ENCODE measurements around the gene DENND1A.

DENND1A gene

GRCh38 chr9:123964761-123965160, 34.8 kb upstream of the DENND1A start:
- 89 to 90% methylated on average over 12 of the region's 12 CpGs for WGBS, 2 experiments (ENCODE audit: insufficient coverage in 2 of 2)
- no peaks in the 10 kb centered on the region for H3K9me3 ChIP-seq (ENCODE audit: control insufficient read depth, low read length)
- no peak overlapping the region for H3K27ac ChIP-seq (ENCODE audit: low read depth, low read length, severe bottlenecking)

GRCh38 chr9:123960965-123961364, 31.0 kb upstream of the DENND1A start:
- 72 to 85% methylated on average over 4 to 6 of the region's 6 CpGs for WGBS, 2 experiments (ENCODE audit: insufficient coverage in 2 of 2)
- H3K27ac ChIP-seq (ENCODE audit: low read depth, low read length, severe bottlenecking), result no peak overlapping the region
- no peaks in the 10 kb centered on the region for H3K9me3 ChIP-seq (ENCODE audit: control insufficient read depth, low read length)

More at GRCh38 chr9:123964761-123965160, 34.8 kb upstream of the DENND1A start:
- H3K4me1 ChIP-seq (ENCODE audit: control insufficient read depth, insufficient read depth, low read length, poor library complexity, severe bottlenecking), result no peaks in the 10 kb centered on the region
- no peak overlapping the region for H3K4me3 ChIP-seq (ENCODE audit: extremely low read depth, insufficient read depth, low read length, poor library complexity, severe bottlenecking)
- no peaks in the 10 kb centered on the region for H3K36me3 ChIP-seq (ENCODE audit: control insufficient read depth, insufficient read depth, low read length)

GRCh38 chr9:123960366-123960765, 30.4 kb upstream of the DENND1A start:
- Histone ChIP-seq H3K9me3 (ENCODE audit: control insufficient read depth, low read length) (no peaks in the 10 kb centered on the region), H3K4me3 (ENCODE audit: extremely low read depth, insufficient read depth, low read length, poor library complexity, severe bottlenecking) (no peak overlapping the region), H3K27ac (ENCODE audit: low read depth, low read length, severe bottlenecking) (no peak overlapping the region), H3K4me1 (ENCODE audit: control insufficient read depth, insufficient read depth, low read length, poor library complexity, severe bottlenecking) (no peaks in the 10 kb centered on the region), H3K36me3 (ENCODE audit: control insufficient read depth, insufficient read depth, low read length) (no peaks in the 10 kb centered on the region)
- 100% methylated on average over 1 of the region's 5 CpGs; no CpG with 5 or more reads in 1 of the 2 experiments for WGBS, 2 experiments (ENCODE audit: insufficient coverage in 2 of 2)

More at GRCh38 chr9:123960965-123961364, 31.0 kb upstream of the DENND1A start:
- no peak overlapping the region for H3K4me3 ChIP-seq (ENCODE audit: extremely low read depth, insufficient read depth, low read length, poor library complexity, severe bottlenecking)
- H3K4me1 ChIP-seq (ENCODE audit: control insufficient read depth, insufficient read depth, low read length, poor library complexity, severe bottlenecking), result no peaks in the 10 kb centered on the region
- H3K36me3 ChIP-seq (ENCODE audit: control insufficient read depth, insufficient read depth, low read length), result no peaks in the 10 kb centered on the region

- Histone ChIP-seq H3K9me3 (ENCODE audit: control insufficient read depth, low read length) (no peaks in the 10 kb centered on the region), H3K4me3 (ENCODE audit: extremely low read depth, insufficient read depth, low read length, poor library complexity, severe bottlenecking) (no peak overlapping the region), H3K36me3 (ENCODE audit: control insufficient read depth, insufficient read depth, low read length) (no peaks in the 10 kb centered on the region), H3K27ac (ENCODE audit: low read depth, low read length, severe bottlenecking) (no peak overlapping the region), H3K4me1 (ENCODE audit: control insufficient read depth, insufficient read depth, low read length, poor library complexity, severe bottlenecking) (no peaks in the 10 kb centered on the region)
- 87 to 97% methylated on average over 3 to 4 of the region's 4 CpGs for WGBS, 2 experiments (ENCODE audit: insufficient coverage in 2 of 2)
Measured at GRCh38 chr9:123959787-123960186, 29.9 kb upstream of the DENND1A start.

- H3K36me3 ChIP-seq (ENCODE audit: control insufficient read depth, insufficient read depth, low read length), result no peaks in the 10 kb centered on the region
Measured at GRCh38 chr9:123957731-123958130, 27.8 kb upstream of the DENND1A start.

GRCh38 chr9:123957168-123957721, 27.3 kb upstream of the DENND1A start:
- Histone ChIP-seq H3K4me1 (ENCODE audit: control insufficient read depth, insufficient read depth, low read length, poor library complexity, severe bottlenecking) (no peaks in the 10 kb centered on the region), H3K9me3 (ENCODE audit: control insufficient read depth, low read length) (no peaks in the 10 kb centered on the region), H3K27ac (ENCODE audit: low read depth, low read length, severe bottlenecking) (no peak overlapping the region), H3K4me3 (ENCODE audit: extremely low read depth, insufficient read depth, low read length, poor library complexity, severe bottlenecking) (no peak overlapping the region), H3K36me3 (ENCODE audit: control insufficient read depth, insufficient read depth, low read length) (no peaks in the 10 kb centered on the region)
- WGBS, 2 experiments (ENCODE audit: insufficient coverage in 2 of 2), result 89 to 91% methylated on average over 5 to 6 of the region's 6 CpGs

More at GRCh38 chr9:123957731-123958130, 27.8 kb upstream of the DENND1A start:
- Histone ChIP-seq H3K4me1 (ENCODE audit: control insufficient read depth, insufficient read depth, low read length, poor library complexity, severe bottlenecking) (no peaks in the 10 kb centered on the region), H3K27ac (ENCODE audit: low read depth, low read length, severe bottlenecking) (no peak overlapping the region), H3K4me3 (ENCODE audit: extremely low read depth, insufficient read depth, low read length, poor library complexity, severe bottlenecking) (no peak overlapping the region), H3K9me3 (ENCODE audit: control insufficient read depth, low read length) (no peaks in the 10 kb centered on the region)
- WGBS, 2 experiments (ENCODE audit: insufficient coverage in 2 of 2), result 86% methylated on average over 1 of the region's 2 CpGs; no CpG with 5 or more reads in 1 of the 2 experiments

GRCh38 chr9:123955637-123956036, 25.7 kb upstream of the DENND1A start:
- no peak overlapping the region for H3K4me3 ChIP-seq (ENCODE audit: extremely low read depth, insufficient read depth, low read length, poor library complexity, severe bottlenecking)

GRCh38 chr9:123954518-123955280, 24.8 kb upstream of the DENND1A start:
- no peaks in the 10 kb centered on the region for H3K9me3 ChIP-seq (ENCODE audit: control insufficient read depth, low read length)
- no peaks in the 10 kb centered on the region for H3K36me3 ChIP-seq (ENCODE audit: control insufficient read depth, insufficient read depth, low read length)
- H3K4me1 ChIP-seq (ENCODE audit: control insufficient read depth, insufficient read depth, low read length, poor library complexity, severe bottlenecking), result no peaks in the 10 kb centered on the region
- H3K4me3 ChIP-seq (ENCODE audit: extremely low read depth, insufficient read depth, low read length, poor library complexity, severe bottlenecking), result no peak overlapping the region
- no peak overlapping the region for H3K27ac ChIP-seq (ENCODE audit: low read depth, low read length, severe bottlenecking)
- WGBS, 2 experiments (ENCODE audit: insufficient coverage in 2 of 2), result 78 to 79% methylated on average over 4 to 7 of the region's 9 CpGs

More at GRCh38 chr9:123955637-123956036, 25.7 kb upstream of the DENND1A start:
- Histone ChIP-seq H3K9me3 (ENCODE audit: control insufficient read depth, low read length) (no peaks in the 10 kb centered on the region), H3K27ac (ENCODE audit: low read depth, low read length, severe bottlenecking) (no peak overlapping the region), H3K36me3 (ENCODE audit: control insufficient read depth, insufficient read depth, low read length) (no peaks in the 10 kb centered on the region), H3K4me1 (ENCODE audit: control insufficient read depth, insufficient read depth, low read length, poor library complexity, severe bottlenecking) (no peaks in the 10 kb centered on the region)
- 85 to 90% methylated on average over 4 to 5 of the region's 6 CpGs for WGBS, 2 experiments (ENCODE audit: insufficient coverage in 2 of 2)

- Histone ChIP-seq H3K36me3 (ENCODE audit: control insufficient read depth, insufficient read depth, low read length) (no peaks in the 10 kb centered on the region), H3K9me3 (ENCODE audit: control insufficient read depth, low read length) (no peaks in the 10 kb centered on the region), H3K4me1 (ENCODE audit: control insufficient read depth, insufficient read depth, low read length, poor library complexity, severe bottlenecking) (no peaks in the 10 kb centered on the region), H3K27ac (ENCODE audit: low read depth, low read length, severe bottlenecking) (no peak overlapping the region), H3K4me3 (ENCODE audit: extremely low read depth, insufficient read depth, low read length, poor library complexity, severe bottlenecking) (no peak overlapping the region)
- WGBS, 2 experiments (ENCODE audit: insufficient coverage in 2 of 2), result 79 to 85% methylated on average over 7 of the region's 9 CpGs
Measured at GRCh38 chr9:123952641-123953495, 22.9 kb upstream of the DENND1A start.

- Histone ChIP-seq H3K27ac (ENCODE audit: low read depth, low read length, severe bottlenecking) (no peak overlapping the region), H3K9me3 (ENCODE audit: control insufficient read depth, low read length) (no peaks in the 10 kb centered on the region), H3K4me1 (ENCODE audit: control insufficient read depth, insufficient read depth, low read length, poor library complexity, severe bottlenecking) (no peaks in the 10 kb centered on the region), H3K36me3 (ENCODE audit: control insufficient read depth, insufficient read depth, low read length) (no peaks in the 10 kb centered on the region), H3K4me3 (ENCODE audit: extremely low read depth, insufficient read depth, low read length, poor library complexity, severe bottlenecking) (no peak overlapping the region)
- WGBS, 2 experiments (ENCODE audit: insufficient coverage in 2 of 2), result 77 to 89% methylated on average over 2 of the region's 3 CpGs
Measured at GRCh38 chr9:123948286-123948685, 18.4 kb upstream of the DENND1A start.
